ENCODE data around the gene WDR72. TPM values are rescaled to one million over a fixed set of nuclear protein-coding genes. Genes with fewer than 3 reads are reported as not detected.

WDR72 gene
- total and polyA plus RNA-seq, 3 experiments from 2014 or later, result not detected

GRCh38 chr15:53762916-53763315 lies 3.5 kb upstream of the WDR72 start:
- Mint-ChIP-seq H3K4me1 (no peaks in the 10 kb centered on the region), H3K27ac (no peak overlapping the region), H3K4me3 (no peak overlapping the region), H3K9me3 (peaks cover 0 to 23% (median 11%) of the 10 kb centered on the region in 5 donors), H3K36me3 (no peaks in the 10 kb centered on the region), H3K27me3 (peaks cover 19 to 20% of the 10 kb centered on the region in 2 donors)
- DNase-seq, result no peak
- H3K4me1 ChIP-seq (ENCODE audit: insufficient read depth, low read length), result no peaks in the 10 kb centered on the region
- H3K9me3 ChIP-seq (ENCODE audit: low read length), result no peaks in the 10 kb centered on the region
- CTCF ChIA-PET, result no interaction called here
- H3K27ac ChIP-seq (ENCODE audit: low read depth, low read length), result no peak overlapping the region
- H3K4me3 ChIP-seq (ENCODE audit: low read length), result no peak overlapping the region
- no peaks in the 10 kb centered on the region for H3K36me3 ChIP-seq (ENCODE audit: insufficient read depth, low read length)
- no peaks in the 10 kb centered on the region for H3K27me3 ChIP-seq (ENCODE audit: insufficient read depth, low read length, poor library complexity, severe bottlenecking)
- POLR2A ChIA-PET, result no interaction called here

DNA sequence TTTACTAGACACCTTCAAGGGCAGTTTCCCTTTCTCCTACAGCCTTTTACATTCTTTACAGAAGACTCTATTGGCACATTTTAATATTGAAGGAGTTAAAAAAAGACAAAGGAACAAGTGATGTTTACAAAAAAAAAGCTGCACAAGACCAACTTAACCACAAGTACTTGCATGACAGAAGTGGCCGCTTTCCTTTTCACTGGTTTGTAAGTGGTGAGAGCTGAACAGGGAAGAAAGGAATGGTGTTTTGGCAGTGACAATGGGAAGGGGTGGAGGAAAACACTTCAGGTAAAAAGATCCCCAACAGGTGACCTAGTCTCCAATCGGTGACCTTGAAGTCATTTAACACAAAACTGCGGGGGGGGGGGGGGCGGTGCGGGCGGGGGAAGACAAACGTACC lies 1.1 kb downstream of the WDR72 start:
- ChIA-PET POLR2A (no interaction called here), CTCF (no interaction called here)
- DNase-seq, result no peak
- Mint-ChIP-seq H3K4me3 (no peak overlapping the region), H3K27ac (no peak overlapping the region), H3K4me1 (no peaks in the 10 kb centered on the region), H3K36me3 (no peaks in the 10 kb centered on the region), H3K27me3 (peaks cover 27 to 31% of the 10 kb centered on the region in 2 donors), H3K9me3 (peaks cover 0 to 30% (median 13%) of the 10 kb centered on the region in 5 donors)
- Histone ChIP-seq H3K4me1 (ENCODE audit: insufficient read depth, low read length) (no peaks in the 10 kb centered on the region), H3K27ac (ENCODE audit: low read depth, low read length) (no peak overlapping the region), H3K27me3 (ENCODE audit: insufficient read depth, low read length, poor library complexity, severe bottlenecking) (no peaks in the 10 kb centered on the region), H3K4me3 (ENCODE audit: low read length) (no peak overlapping the region), H3K36me3 (ENCODE audit: insufficient read depth, low read length) (no peaks in the 10 kb centered on the region), H3K9me3 (ENCODE audit: low read length) (no peaks in the 10 kb centered on the region)

DNA sequence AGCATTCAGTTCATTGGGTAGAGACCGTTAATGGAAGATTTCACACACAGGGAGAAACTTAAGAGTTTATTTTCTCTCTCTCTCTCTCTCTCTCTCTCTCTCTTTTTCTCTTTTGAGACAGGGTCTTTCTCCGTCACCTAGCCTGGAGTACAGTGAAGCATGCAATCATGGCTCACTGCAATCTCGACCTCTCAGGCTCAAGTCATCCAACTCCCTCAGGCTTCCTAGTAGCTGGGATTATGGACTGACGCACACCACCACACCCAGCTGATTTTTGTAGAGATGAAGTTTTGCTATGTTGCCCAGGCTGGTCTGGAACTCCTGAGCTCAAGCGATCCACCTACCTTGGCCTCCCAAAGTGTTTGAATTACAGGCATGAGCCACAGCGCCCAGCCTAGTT lies 1.6 kb downstream of the WDR72 start:
- Histone ChIP-seq H3K4me3 (ENCODE audit: low read length) (no peak overlapping the region), H3K9me3 (ENCODE audit: low read length) (no peaks in the 10 kb centered on the region), H3K4me1 (ENCODE audit: insufficient read depth, low read length) (no peaks in the 10 kb centered on the region), H3K36me3 (ENCODE audit: insufficient read depth, low read length) (no peaks in the 10 kb centered on the region), H3K27me3 (ENCODE audit: insufficient read depth, low read length, poor library complexity, severe bottlenecking) (no peaks in the 10 kb centered on the region), H3K27ac (ENCODE audit: low read depth, low read length) (no peak overlapping the region)
- H3K4me3 Mint-ChIP-seq, result no peak overlapping the region
- no peak overlapping the region for H3K27ac Mint-ChIP-seq
- ChIA-PET POLR2A (no interaction called here), CTCF (no interaction called here)
- no peaks in the 10 kb centered on the region for H3K4me1 Mint-ChIP-seq
- H3K27me3 Mint-ChIP-seq, result peaks cover 27 to 31% of the 10 kb centered on the region in 2 donors
- H3K9me3 Mint-ChIP-seq, result peaks cover 0 to 30% (median 13%) of the 10 kb centered on the region in 5 donors
- no peak for DNase-seq
- H3K36me3 Mint-ChIP-seq, result no peaks in the 10 kb centered on the region

GRCh38 chr15:53753813-53754212 lies 5.7 kb downstream of the WDR72 start:
- ChIA-PET CTCF (no interaction called here), POLR2A (no interaction called here)
- H3K4me3 ChIP-seq (ENCODE audit: low read length), result no peak overlapping the region
- no peak overlapping the region for H3K27ac Mint-ChIP-seq
- peaks cover 0 to 14% (median 5%) of the 10 kb centered on the region in 5 donors for H3K9me3 Mint-ChIP-seq
- no peaks in the 10 kb centered on the region for H3K9me3 ChIP-seq (ENCODE audit: low read length)
- no peaks in the 10 kb centered on the region for H3K36me3 Mint-ChIP-seq
- H3K4me1 ChIP-seq (ENCODE audit: insufficient read depth, low read length), result no peaks in the 10 kb centered on the region
- H3K4me1 Mint-ChIP-seq, result no peaks in the 10 kb centered on the region
- no peak overlapping the region for H3K4me3 Mint-ChIP-seq
- no peak for DNase-seq
- H3K27ac ChIP-seq (ENCODE audit: low read depth, low read length), result no peak overlapping the region
- H3K27me3 ChIP-seq (ENCODE audit: insufficient read depth, low read length, poor library complexity, severe bottlenecking), result no peaks in the 10 kb centered on the region
- no peaks in the 10 kb centered on the region for H3K36me3 ChIP-seq (ENCODE audit: insufficient read depth, low read length)
- peaks cover 12 to 20% of the 10 kb centered on the region in 2 donors for H3K27me3 Mint-ChIP-seq

- Mint-ChIP-seq H3K4me3 (no peak overlapping the region), H3K27me3 (peaks cover 9% of the 10 kb centered on the region in 2 donors), H3K9me3 (peaks cover 0 to 9% (median 0%) of the 10 kb centered on the region in 5 donors), H3K4me1 (no peaks in the 10 kb centered on the region), H3K36me3 (no peaks in the 10 kb centered on the region), H3K27ac (no peak overlapping the region)
- H3K4me3 ChIP-seq (ENCODE audit: low read length), result no peak overlapping the region
- no peaks in the 10 kb centered on the region for H3K9me3 ChIP-seq (ENCODE audit: low read length)
- H3K27me3 ChIP-seq (ENCODE audit: insufficient read depth, low read length, poor library complexity, severe bottlenecking), result no peaks in the 10 kb centered on the region
- no peak overlapping the region for H3K27ac ChIP-seq (ENCODE audit: low read depth, low read length)
- H3K4me1 ChIP-seq (ENCODE audit: insufficient read depth, low read length), result no peaks in the 10 kb centered on the region
- H3K36me3 ChIP-seq (ENCODE audit: insufficient read depth, low read length), result no peaks in the 10 kb centered on the region
- no peak for DNase-seq
- ChIA-PET POLR2A (no interaction called here), CTCF (no interaction called here)
These were observed 7.1 kb downstream of the WDR72 start for GRCh38 chr15:53752406-53752805.

DNA sequence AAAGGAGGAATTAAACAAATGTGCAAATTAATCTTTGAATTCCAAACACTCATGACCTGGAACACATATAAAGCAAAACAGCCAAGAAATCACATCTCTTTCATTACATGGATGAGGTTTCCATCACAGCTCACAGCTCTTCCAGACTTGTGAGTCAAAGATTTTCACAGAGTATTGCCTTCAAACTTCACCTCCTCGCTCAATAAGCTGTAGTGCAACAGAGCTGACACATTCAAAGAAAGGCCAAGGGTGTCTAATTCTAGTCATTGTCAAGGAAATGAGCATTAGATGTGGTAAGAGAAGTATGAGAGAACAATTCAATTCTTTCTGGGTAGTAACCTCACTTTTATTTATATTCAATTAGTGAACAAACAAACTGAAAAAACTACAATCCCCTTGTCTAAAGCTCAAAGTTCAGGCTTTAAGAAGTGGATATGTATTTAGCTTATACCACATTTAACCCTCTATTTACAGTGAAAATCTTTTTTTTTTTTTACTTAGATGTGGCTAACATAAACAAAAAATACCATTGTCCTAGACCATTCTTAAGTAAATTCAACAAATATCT lies 11.9 kb downstream of the WDR72 start:
- Mint-ChIP-seq H3K36me3 (no peaks in the 10 kb centered on the region), H3K27me3 (no peaks in the 10 kb centered on the region), H3K27ac (no peak overlapping the region), H3K4me1 (no peaks in the 10 kb centered on the region), H3K4me3 (no peak overlapping the region), H3K9me3 (no peaks in the 10 kb centered on the region)
- Histone ChIP-seq H3K36me3 (ENCODE audit: insufficient read depth, low read length) (no peaks in the 10 kb centered on the region), H3K4me1 (ENCODE audit: insufficient read depth, low read length) (no peaks in the 10 kb centered on the region), H3K27ac (ENCODE audit: low read depth, low read length) (no peak overlapping the region), H3K9me3 (ENCODE audit: low read length) (no peaks in the 10 kb centered on the region), H3K27me3 (ENCODE audit: insufficient read depth, low read length, poor library complexity, severe bottlenecking) (no peaks in the 10 kb centered on the region), H3K4me3 (ENCODE audit: low read length) (no peak overlapping the region)
- POLR2A ChIA-PET, result no interaction called here
- CTCF ChIA-PET, result interaction anchor here (0.7 kb wide), 1 partner anchor 19 kb away, joined by 3 read pairs; no protein-coding TSS in a partner anchor
- no peak for DNase-seq

GRCh38 chr15:53746101-53746500 lies 13.4 kb downstream of the WDR72 start:
- no peaks in the 10 kb centered on the region for H3K27me3 Mint-ChIP-seq
- Histone ChIP-seq H3K27me3 (ENCODE audit: insufficient read depth, low read length, poor library complexity, severe bottlenecking) (no peaks in the 10 kb centered on the region), H3K9me3 (ENCODE audit: low read length) (no peaks in the 10 kb centered on the region), H3K36me3 (ENCODE audit: insufficient read depth, low read length) (no peaks in the 10 kb centered on the region), H3K4me1 (ENCODE audit: insufficient read depth, low read length) (no peaks in the 10 kb centered on the region), H3K4me3 (ENCODE audit: low read length) (no peak overlapping the region), H3K27ac (ENCODE audit: low read depth, low read length) (no peak overlapping the region)
- no peak for DNase-seq
- H3K4me3 Mint-ChIP-seq, result no peak overlapping the region
- CTCF ChIA-PET, result no interaction called here
- H3K27ac Mint-ChIP-seq, result no peak overlapping the region
- H3K9me3 Mint-ChIP-seq, result no peaks in the 10 kb centered on the region
- POLR2A ChIA-PET, result no interaction called here
- H3K36me3 Mint-ChIP-seq, result no peaks in the 10 kb centered on the region
- no peaks in the 10 kb centered on the region for H3K4me1 Mint-ChIP-seq

DNA sequence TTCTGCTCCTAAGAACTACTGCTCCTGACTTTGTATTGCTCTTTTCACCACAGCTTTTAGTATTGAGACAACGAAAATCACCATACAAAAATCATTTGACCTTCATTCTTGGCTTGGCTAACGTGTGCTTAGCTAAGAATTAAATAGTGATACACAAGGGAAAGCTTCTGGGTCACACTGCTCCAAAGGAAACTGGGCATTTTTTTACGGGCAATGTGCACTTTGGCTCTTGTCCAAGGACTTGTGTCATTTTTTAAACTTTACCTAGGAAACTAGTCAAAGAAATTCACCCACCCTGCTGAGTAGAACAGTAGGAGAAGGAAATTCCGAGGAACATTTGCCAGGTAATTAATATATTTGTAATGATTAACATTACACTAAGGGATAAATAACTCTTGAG lies 19.8 kb downstream of the WDR72 start:
- no peak for DNase-seq
- Histone ChIP-seq H3K27ac (ENCODE audit: low read depth, low read length) (no peak overlapping the region), H3K27me3 (ENCODE audit: insufficient read depth, low read length, poor library complexity, severe bottlenecking) (no peaks in the 10 kb centered on the region), H3K9me3 (ENCODE audit: low read length) (no peaks in the 10 kb centered on the region), H3K36me3 (ENCODE audit: insufficient read depth, low read length) (no peaks in the 10 kb centered on the region), H3K4me1 (ENCODE audit: insufficient read depth, low read length) (no peaks in the 10 kb centered on the region), H3K4me3 (ENCODE audit: low read length) (no peak overlapping the region)
- POLR2A ChIA-PET, result no interaction called here
- Mint-ChIP-seq H3K4me3 (no peak overlapping the region), H3K4me1 (no peaks in the 10 kb centered on the region), H3K27me3 (peaks cover 0 to 1% of the 10 kb centered on the region in 2 donors), H3K36me3 (no peaks in the 10 kb centered on the region), H3K9me3 (peaks cover 0 to 2% (median 0%) of the 10 kb centered on the region in 5 donors), H3K27ac (no peak overlapping the region)
- CTCF ChIA-PET, result no interaction called here

DNA sequence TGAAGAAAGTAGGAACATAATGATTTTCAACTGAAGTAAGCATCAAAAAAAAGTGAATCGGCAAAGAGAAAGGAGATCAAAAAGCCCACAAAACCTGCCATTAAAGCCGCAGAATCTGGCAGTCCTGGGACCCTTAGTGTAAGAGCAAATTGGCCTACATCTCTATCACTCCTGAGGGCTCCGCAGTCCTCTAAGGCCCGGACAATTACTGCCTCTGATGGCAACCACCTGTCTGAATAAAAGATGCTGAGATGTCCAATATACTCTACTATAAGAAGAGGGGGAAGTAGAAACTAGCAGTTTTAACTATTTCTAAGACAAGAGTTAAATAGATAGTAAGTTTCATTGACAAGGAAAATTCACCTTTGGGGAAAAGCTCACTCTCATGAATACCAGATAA lies 20.3 kb downstream of the WDR72 start:
- CTCF ChIA-PET, result no interaction called here
- peaks cover 0 to 2% (median 0%) of the 10 kb centered on the region in 5 donors for H3K9me3 Mint-ChIP-seq
- Histone ChIP-seq H3K27me3 (ENCODE audit: insufficient read depth, low read length, poor library complexity, severe bottlenecking) (no peaks in the 10 kb centered on the region), H3K9me3 (ENCODE audit: low read length) (no peaks in the 10 kb centered on the region), H3K36me3 (ENCODE audit: insufficient read depth, low read length) (no peaks in the 10 kb centered on the region), H3K4me1 (ENCODE audit: insufficient read depth, low read length) (no peaks in the 10 kb centered on the region), H3K27ac (ENCODE audit: low read depth, low read length) (no peak overlapping the region), H3K4me3 (ENCODE audit: low read length) (no peak overlapping the region)
- no peaks in the 10 kb centered on the region for H3K4me1 Mint-ChIP-seq
- peaks cover 0 to 1% of the 10 kb centered on the region in 2 donors for H3K27me3 Mint-ChIP-seq
- no peak overlapping the region for H3K27ac Mint-ChIP-seq
- POLR2A ChIA-PET, result no interaction called here
- no peak for DNase-seq
- no peak overlapping the region for H3K4me3 Mint-ChIP-seq
- H3K36me3 Mint-ChIP-seq, result no peaks in the 10 kb centered on the region

All from CD8-positive, alpha-beta memory T cell (primary cell).